ENCODE measurements around the gene RMDN2.

RMDN2 gene

DNA sequence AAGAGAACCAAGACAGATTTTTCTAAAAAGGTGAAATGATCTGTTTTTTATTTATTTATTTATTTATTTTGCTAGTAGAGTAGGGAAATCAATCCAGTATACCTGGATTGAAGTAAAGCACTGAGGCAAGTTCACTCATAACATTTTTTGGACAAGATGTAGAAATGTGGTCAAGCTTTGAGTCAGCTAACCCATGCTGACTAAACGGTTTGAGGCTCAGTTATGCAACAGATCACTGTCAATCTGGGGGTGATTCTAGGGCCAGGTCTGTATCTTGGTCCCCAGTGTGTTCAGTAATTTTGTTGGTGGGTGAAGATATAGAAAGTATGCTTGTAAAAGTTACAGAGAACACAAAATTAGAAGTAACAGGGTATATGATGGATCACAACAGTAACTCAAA, 60.2 kb downstream of the RMDN2 start:
- TF ChIP-seq, protein P1, sequence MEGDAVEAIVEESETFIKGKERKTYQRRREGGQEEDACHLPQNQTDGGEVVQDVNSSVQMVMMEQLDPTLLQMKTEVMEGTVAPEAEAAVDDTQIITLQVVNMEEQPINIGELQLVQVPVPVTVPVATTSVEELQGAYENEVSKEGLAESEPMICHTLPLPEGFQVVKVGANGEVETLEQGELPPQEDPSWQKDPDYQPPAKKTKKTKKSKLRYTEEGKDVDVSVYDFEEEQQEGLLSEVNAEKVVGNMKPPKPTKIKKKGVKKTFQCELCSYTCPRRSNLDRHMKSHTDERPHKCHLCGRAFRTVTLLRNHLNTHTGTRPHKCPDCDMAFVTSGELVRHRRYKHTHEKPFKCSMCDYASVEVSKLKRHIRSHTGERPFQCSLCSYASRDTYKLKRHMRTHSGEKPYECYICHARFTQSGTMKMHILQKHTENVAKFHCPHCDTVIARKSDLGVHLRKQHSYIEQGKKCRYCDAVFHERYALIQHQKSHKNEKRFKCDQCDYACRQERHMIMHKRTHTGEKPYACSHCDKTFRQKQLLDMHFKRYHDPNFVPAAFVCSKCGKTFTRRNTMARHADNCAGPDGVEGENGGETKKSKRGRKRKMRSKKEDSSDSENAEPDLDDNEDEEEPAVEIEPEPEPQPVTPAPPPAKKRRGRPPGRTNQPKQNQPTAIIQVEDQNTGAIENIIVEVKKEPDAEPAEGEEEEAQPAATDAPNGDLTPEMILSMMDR (IDR thresholded peaks at IDR 0.05), result no peak
- DNase-seq, result no peak
- Histone ChIP-seq H3K4me1 (peaks cover 0 to 4% (median 0%) of the 10 kb centered on the region in 4 donors), H3K36me3 (no peaks in the 10 kb centered on the region), H3K27ac (no peak overlapping the region), H3K27me3 (no peaks in the 10 kb centered on the region), H3K4me3 (no peak overlapping the region), H3K9me3 (no peaks in the 10 kb centered on the region)
- intact Hi-C loops (cut with DNase I; ENCODE audit: low total_unique reads), result no loop called here

GRCh38 chr2:37987098-37987775, 62.1 kb downstream of the RMDN2 start:
- intact Hi-C loops (cut with DNase I; ENCODE audit: low total_unique reads), result no loop called here
- no peak for DNase-seq
- TF ChIP-seq, protein P1 (IDR thresholded peaks at IDR 0.05), result no peak

GRCh38 chr2:37992601-37993000, 67.5 kb downstream of the RMDN2 start:
- Histone ChIP-seq H3K27ac (no peak overlapping the region), H3K4me1 (no peaks in the 10 kb centered on the region), H3K4me3 (no peak overlapping the region)

More at GRCh38 chr2:37987098-37987775, 62.1 kb downstream of the RMDN2 start:
- H3K9me3 ChIP-seq, result no peaks in the 10 kb centered on the region
- H3K27me3 ChIP-seq, result no peaks in the 10 kb centered on the region
- no peak overlapping the region for H3K27ac ChIP-seq
- peaks cover 0 to 3% (median 0%) of the 10 kb centered on the region in 4 donors for H3K4me1 ChIP-seq
- no peaks in the 10 kb centered on the region for H3K36me3 ChIP-seq
- H3K4me3 ChIP-seq, result no peak overlapping the region

DNA sequence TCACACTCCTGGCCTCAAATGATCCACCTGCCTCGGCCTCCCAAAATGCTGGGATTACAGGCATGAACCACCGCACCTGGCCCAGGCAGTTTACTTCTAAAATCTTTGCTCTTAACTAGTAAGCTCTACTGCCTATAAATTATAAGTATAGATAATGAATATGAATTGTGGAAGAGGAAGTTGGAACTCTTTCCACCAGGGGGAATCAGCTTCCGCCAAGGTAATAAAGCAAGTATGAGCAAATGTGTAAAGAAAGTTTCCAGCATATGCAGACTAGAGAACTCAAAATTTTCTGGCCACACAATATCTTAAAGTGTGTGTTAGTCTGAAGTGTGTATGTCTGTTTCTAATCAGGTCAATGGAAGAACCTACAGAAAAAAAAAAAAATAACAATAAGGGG, 68.1 kb downstream of the RMDN2 start:
- Histone ChIP-seq H3K9me3 (no peaks in the 10 kb centered on the region), H3K4me3 (no peak overlapping the region), H3K36me3 (peaks cover 0 to 3% (median 0%) of the 10 kb centered on the region in 3 donors), H3K27ac (no peak overlapping the region), H3K4me1 (no peaks in the 10 kb centered on the region), H3K27me3 (no peaks in the 10 kb centered on the region)
- TF ChIP-seq, protein P1 (IDR thresholded peaks at IDR 0.05), result no peak
- DNase-seq, result no peak
- intact Hi-C loops (cut with DNase I; ENCODE audit: low total_unique reads), result no loop called here

More at GRCh38 chr2:37992601-37993000, 67.5 kb downstream of the RMDN2 start:
- intact Hi-C loops (cut with DNase I; ENCODE audit: low total_unique reads), result no loop called here
- no peak for DNase-seq
- no peaks in the 10 kb centered on the region for H3K27me3 ChIP-seq
- TF ChIP-seq, protein P1 (IDR thresholded peaks at IDR 0.05), result no peak
- H3K9me3 ChIP-seq, result no peaks in the 10 kb centered on the region
- no peaks in the 10 kb centered on the region for H3K36me3 ChIP-seq

GRCh38 chr2:37997629-37998028, 72.5 kb downstream of the RMDN2 start:
- Histone ChIP-seq H3K36me3 (peaks cover 9 to 18% (median 12%) of the 10 kb centered on the region in 3 donors), H3K27me3 (no peaks in the 10 kb centered on the region), H3K4me3 (no peak overlapping the region), H3K27ac (no peak overlapping the region), H3K4me1 (no peaks in the 10 kb centered on the region), H3K9me3 (no peaks in the 10 kb centered on the region)
- intact Hi-C loops (cut with DNase I; ENCODE audit: low total_unique reads), result no loop called here
- no peak for DNase-seq
- TF ChIP-seq, protein P1 (IDR thresholded peaks at IDR 0.05), result no peak
